K562 (cell line): Measurements from ENCODE around the gene GCSH. TPM values are rescaled to one million over a fixed set of nuclear protein-coding genes. Genes with fewer than 3 reads are reported as not detected.

Source experiments
- ARID1B ChIP-seq: fragments of 450-650 bp; IDR thresholded peaks from 2 replicates; pipeline ENCODE4 v1.6.1; 2016; ENCODE audit warnings: antibody characterized with exemption, mild to moderate bottlenecking, inconsistent platforms
- ARNT ChIP-seq, 2 experiments: fragments of 450-650 bp; IDR thresholded peaks; 2 replicates each; pipeline ENCODE4 v1.6.1; 2016; ENCODE audit warnings: mild to moderate bottlenecking in 1 of 2
- BMI1 ChIP-seq: fragments of 150-350 bp; IDR thresholded peaks from 2 replicates; pipeline ENCODE4 v1.6.1; 2014; ENCODE audit warnings: low read length
- CTBP1 ChIP-seq: fragments of 450-650 bp; IDR thresholded peaks from 2 replicates; pipeline ENCODE4 v1.6.1; 2016; ENCODE audit warnings: borderline replicate concordance
- DMBX1 ChIP-seq: fragments of 250-450 bp; sonication (Bioruptor Pico); IDR thresholded peaks from 2 replicates; pipeline ENCODE4 v1.8.0; 2022; ENCODE audit warnings: inconsistent platforms, mild to moderate bottlenecking, moderate library complexity, borderline replicate concordance
- GABPB1 ChIP-seq: sonication (generic); formaldehyde crosslinking; IDR thresholded peaks from 2 replicates; pipeline ENCODE4 v1.8.0; 2022; ENCODE audit warnings: mild to moderate bottlenecking, missing genetic modification reagents
- GATAD2A ChIP-seq: fragments of 450-650 bp; IDR thresholded peaks from 2 replicates; pipeline ENCODE4 v1.6.1; 2017
- HDAC3 ChIP-seq: fragments of 450-650 bp; IDR thresholded peaks from 2 replicates; pipeline ENCODE4 v1.6.1; 2018; ENCODE audit warnings: borderline replicate concordance, mild to moderate bottlenecking, moderate library complexity; ENCODE audit not compliant: partially characterized antibody
- HDAC6 ChIP-seq: IDR thresholded peaks from 2 replicates; pipeline ENCODE4 v1.6.1; 2012; ENCODE audit warnings: low read depth, mild to moderate bottlenecking, control low read depth, inconsistent platforms, low read length, moderate library complexity
- HNRNPL ChIP-seq: fragments of 200-400 bp; formaldehyde crosslinking; IDR thresholded peaks from 2 replicates; pipeline ENCODE4 v1.6.1; 2017; ENCODE audit warnings: low read depth, mild to moderate bottlenecking, low read length
- HOXB6 ChIP-seq: fragments of 250-450 bp; sonication (Bioruptor Pico); IDR thresholded peaks from 2 replicates; pipeline ENCODE4 v1.5.1; 2022; ENCODE audit warnings: mild to moderate bottlenecking, borderline replicate concordance
- HSF4 ChIP-seq: fragments of 250-450 bp; sonication (Bioruptor Pico); IDR thresholded peaks from 2 replicates; pipeline ENCODE4 v2.1.2; 2022; ENCODE audit warnings: mild to moderate bottlenecking, moderate library complexity, borderline replicate concordance
- NCOA2 ChIP-seq, 2 experiments: fragments of 450-650 bp; IDR thresholded peaks; 2 replicates each; pipeline ENCODE4 v1.6.1; 2018; ENCODE audit warnings: mild to moderate bottlenecking in 2 of 2, moderate library complexity in 1 of 2; ENCODE audit not compliant: partially characterized antibody in 2 of 2
- NFRKB ChIP-seq: fragments of 450-650 bp; IDR thresholded peaks from 2 replicates; pipeline ENCODE4 v1.6.1; 2016; ENCODE audit warnings: low read depth
- NR3C1 ChIP-seq: sonication (generic); formaldehyde crosslinking; IDR thresholded peaks from 2 replicates; pipeline ENCODE4 v1.8.1; 2022; ENCODE audit warnings: missing genetic modification reagents
- POLR2B ChIP-seq: fragments of 450-650 bp; IDR thresholded peaks from 2 replicates; pipeline ENCODE4 v1.6.1; 2018; ENCODE audit warnings: low read depth; ENCODE audit not compliant: partially characterized antibody
- TGIF2 ChIP-seq: sonication (generic); formaldehyde crosslinking; IDR thresholded peaks from 2 replicates; pipeline ENCODE4 v1.8.1; 2022; ENCODE audit warnings: mild to moderate bottlenecking, missing genetic modification reagents, moderate library complexity
- ZC3H4 ChIP-seq: sonication (generic); formaldehyde crosslinking; IDR thresholded peaks from 2 replicates; pipeline ENCODE4 v1.9.0; 2021; ENCODE audit warnings: missing genetic modification reagents, borderline replicate concordance
- ZNF12 ChIP-seq: sonication (generic); formaldehyde crosslinking; IDR thresholded peaks from 2 replicates; pipeline ENCODE4 v1.4.0; 2020; ENCODE audit warnings: mild to moderate bottlenecking, missing genetic modification reagents
- ZNF316 ChIP-seq: fragments of 450-650 bp; IDR thresholded peaks from 2 replicates; pipeline ENCODE4 v1.6.1; 2016
- ZNF589 ChIP-seq: fragments of 200-800 bp; sonication (Bioruptor generic); IDR thresholded peaks from 2 replicates; pipeline ENCODE4 v1.6.1; 2016; ENCODE audit warnings: low read depth, missing genetic modification characterization, missing compliant biosample characterization
- polyA plus RNA-seq, 8 experiments: library from polyadenylated mRNA; depleted of rRNA in 4 of 8; stranded (reverse) in 5 of 8; unstranded in 3 of 8; fragments of >200 nt; fragmentation: Nextera tagmentation in 2 of 8; fragmentation: Illumina TruSeq in 1 of 8; extraction: Ambion mirVana in 2 of 8; extraction: Trizol in 1 of 8; gene quantifications; 2 replicates each; pipeline versions ENCODE4 v1.2.1 to v1.2.3, GENCODE V29; 2011 to 2014; ENCODE audit warnings: inconsistent platforms in 1 of 8, missing spikeins in 1 of 8
- total RNA-seq, 7 experiments: library from RNA; depleted of rRNA in 6 of 7; stranded (reverse); fragments of >200 nt in 6 of 7; fragmentation: Illumina TruSeq in 2 of 7; extraction: Trizol in 2 of 7; gene quantifications; 2 replicates each; pipeline versions ENCODE4 v1.2.1 to v1.2.3, GENCODE V29; 2011 to 2021; ENCODE audit warnings: low replicate concordance in 1 of 7
- TF ChIP-seq, protein P1 (sequence below): sonication (generic); formaldehyde crosslinking; IDR thresholded peaks from 2 replicates; pipeline ENCODE4 v1.8.1; 2023; ENCODE audit warnings: mild to moderate bottlenecking, missing genetic modification reagents, moderate library complexity
- TF ChIP-seq, protein P2 (sequence below): fragments of 450-650 bp; IDR thresholded peaks from 2 replicates; pipeline ENCODE4 v1.6.1; 2016; ENCODE audit warnings: low read depth

The GCSH gene
- total and polyA plus RNA-seq, 9 of the 15 experiments (the other 6 are each of a cell fraction or from before 2014, with no cell fraction given), result 35.0 to 121 (median 89.0) TPM

DNA sequence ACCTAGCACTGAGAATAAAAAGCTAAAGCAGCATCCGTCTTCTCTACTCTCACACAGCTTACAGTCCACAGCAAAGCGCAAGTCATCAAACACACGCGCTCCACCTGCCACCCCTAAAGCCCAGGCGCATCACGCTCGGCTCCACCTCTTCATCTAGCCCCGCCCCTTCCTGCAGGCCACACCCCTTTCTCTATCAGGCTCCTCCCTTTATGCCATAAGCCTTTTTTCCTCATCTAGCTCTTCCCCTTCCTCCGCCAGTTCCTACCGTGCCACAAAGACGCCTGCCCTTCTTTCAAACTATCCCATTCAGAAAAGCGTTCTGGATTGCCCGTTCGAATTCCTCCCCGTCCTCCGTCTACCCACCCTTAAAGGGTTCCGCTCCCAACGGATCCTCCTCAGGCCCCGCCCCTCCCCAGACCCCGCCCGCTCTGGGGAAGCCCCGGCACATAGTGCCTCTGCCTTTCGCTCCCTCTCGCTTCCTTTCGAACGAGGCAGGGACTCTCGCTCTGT, 19.6 kb downstream of the GCSH start (continued):
- TF ChIP-seq DMBX1 (CRISPR knock-in tag) (no peak), HDAC3 (no peak), TGIF2 (CRISPR knock-in tag) (no peak; the same call in 1 of the 2 replicates), NR3C1 (CRISPR knock-in tag) (no peak; the same call in 1 of the 2 replicates), ZNF316 (peak; percentile 94), NCOA2 (IDR thresholded peaks at IDR 0.05; ENCODE audit: partially characterized antibody in 2 of 2) (no peak), HOXB6 (no peak), HDAC6 (no peak), ZNF589 (CRISPR knock-in tag) (no peak), NFRKB (peak; percentile 17; the same call in 1 of the 2 replicates), ZNF12 (CRISPR knock-in tag) (no peak), HSF4 (no peak), HNRNPL (no peak), CTBP1 (peak; percentile 23; the same call in 1 of the 2 replicates), BMI1 (no peak), ARNT (IDR thresholded peaks at IDR 0.05) (no peak), POLR2B (no peak), ZC3H4 (CRISPR knock-in tag) (no peak), GATAD2A (no peak), GABPB1 (CRISPR knock-in tag) (no peak), ARID1B (0 out of 2 replicates have a peak, but pooled peaks have one; percentile 28)
- TF ChIP-seq, protein P1, sequence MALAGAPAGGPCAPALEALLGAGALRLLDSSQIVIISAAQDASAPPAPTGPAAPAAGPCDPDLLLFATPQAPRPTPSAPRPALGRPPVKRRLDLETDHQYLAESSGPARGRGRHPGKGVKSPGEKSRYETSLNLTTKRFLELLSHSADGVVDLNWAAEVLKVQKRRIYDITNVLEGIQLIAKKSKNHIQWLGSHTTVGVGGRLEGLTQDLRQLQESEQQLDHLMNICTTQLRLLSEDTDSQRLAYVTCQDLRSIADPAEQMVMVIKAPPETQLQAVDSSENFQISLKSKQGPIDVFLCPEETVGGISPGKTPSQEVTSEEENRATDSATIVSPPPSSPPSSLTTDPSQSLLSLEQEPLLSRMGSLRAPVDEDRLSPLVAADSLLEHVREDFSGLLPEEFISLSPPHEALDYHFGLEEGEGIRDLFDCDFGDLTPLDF (CRISPR knock-in tag), result no peak
- TF ChIP-seq, protein P2, sequence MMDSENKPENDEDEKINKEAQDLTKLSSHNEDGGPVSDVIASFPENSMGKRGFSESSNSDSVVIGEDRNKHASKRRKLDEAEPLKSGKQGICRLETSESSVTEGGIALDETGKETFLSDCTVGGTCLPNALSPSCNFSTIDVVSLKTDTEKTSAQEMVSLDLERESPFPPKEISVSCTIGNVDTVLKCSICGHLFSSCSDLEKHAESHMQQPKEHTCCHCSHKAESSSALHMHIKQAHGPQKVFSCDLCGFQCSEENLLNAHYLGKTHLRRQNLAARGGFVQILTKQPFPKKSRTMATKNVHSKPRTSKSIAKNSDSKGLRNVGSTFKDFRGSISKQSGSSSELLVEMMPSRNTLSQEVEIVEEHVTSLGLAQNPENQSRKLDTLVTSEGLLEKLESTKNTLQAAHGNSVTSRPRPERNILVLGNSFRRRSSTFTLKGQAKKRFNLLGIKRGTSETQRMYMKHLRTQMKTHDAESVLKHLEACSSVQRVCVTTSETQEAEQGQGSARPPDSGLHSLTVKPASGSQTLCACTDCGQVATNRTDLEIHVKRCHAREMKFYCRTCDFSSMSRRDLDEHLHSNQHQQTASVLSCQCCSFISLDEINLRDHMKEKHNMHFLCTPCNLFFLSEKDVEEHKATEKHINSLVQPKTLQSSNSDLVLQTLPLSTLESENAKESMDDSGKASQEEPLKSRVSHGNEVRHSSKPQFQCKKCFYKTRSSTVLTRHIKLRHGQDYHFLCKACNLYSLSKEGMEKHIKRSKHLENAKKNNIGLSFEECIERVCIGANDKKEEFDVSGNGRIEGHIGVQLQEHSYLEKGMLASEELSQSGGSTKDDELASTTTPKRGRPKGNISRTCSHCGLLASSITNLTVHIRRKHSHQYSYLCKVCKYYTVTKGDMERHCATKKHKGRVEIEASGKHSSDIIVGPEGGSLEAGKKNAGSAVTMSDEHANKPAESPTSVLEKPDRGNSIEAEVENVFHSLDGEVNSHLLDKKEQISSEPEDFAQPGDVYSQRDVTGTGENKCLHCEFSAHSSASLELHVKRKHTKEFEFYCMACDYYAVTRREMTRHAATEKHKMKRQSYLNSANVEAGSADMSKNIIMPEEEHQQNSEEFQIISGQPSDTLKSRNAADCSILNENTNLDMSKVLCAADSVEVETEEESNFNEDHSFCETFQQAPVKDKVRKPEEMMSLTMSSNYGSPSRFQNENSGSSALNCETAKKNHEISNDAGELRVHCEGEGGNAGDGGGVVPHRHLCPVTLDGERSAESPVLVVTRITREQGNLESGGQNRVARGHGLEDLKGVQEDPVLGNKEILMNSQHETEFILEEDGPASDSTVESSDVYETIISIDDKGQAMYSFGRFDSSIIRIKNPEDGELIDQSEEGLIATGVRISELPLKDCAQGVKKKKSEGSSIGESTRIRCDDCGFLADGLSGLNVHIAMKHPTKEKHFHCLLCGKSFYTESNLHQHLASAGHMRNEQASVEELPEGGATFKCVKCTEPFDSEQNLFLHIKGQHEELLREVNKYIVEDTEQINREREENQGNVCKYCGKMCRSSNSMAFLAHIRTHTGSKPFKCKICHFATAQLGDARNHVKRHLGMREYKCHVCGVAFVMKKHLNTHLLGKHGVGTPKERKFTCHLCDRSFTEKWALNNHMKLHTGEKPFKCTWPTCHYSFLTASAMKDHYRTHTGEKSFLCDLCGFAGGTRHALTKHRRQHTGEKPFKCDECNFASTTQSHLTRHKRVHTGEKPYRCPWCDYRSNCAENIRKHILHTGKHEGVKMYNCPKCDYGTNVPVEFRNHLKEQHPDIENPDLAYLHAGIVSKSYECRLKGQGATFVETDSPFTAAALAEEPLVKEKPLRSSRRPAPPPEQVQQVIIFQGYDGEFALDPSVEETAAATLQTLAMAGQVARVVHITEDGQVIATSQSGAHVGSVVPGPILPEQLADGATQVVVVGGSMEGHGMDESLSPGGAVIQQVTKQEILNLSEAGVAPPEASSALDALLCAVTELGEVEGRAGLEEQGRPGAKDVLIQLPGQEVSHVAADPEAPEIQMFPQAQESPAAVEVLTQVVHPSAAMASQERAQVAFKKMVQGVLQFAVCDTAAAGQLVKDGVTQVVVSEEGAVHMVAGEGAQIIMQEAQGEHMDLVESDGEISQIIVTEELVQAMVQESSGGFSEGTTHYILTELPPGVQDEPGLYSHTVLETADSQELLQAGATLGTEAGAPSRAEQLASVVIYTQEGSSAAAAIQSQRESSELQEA, result peak; percentile 33; the same call in 1 of the 2 replicates
